ENCODE measurements around the gene ABHD6.

ABHD6 gene

DNA sequence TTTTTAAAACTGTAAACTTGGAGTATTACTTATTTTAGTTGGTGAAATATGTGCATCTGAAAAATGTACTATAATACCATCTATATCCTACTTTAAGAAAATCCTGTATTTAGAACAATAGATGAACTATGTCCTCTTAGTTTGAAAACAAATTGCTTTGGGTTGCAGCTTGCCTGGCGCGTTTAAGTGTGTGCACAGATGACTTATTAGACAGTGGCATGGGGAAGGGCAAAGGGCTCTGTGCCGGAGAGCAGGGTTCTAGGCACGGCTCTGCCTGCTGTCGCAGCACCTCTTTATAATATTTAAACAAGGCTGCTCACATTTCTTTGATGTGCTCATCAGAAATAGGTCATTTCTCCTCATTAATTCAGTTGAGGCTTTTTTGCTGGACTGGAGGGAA is 105.1 kb downstream of the ABHD6 start:
- Histone ChIP-seq H3F3A (ENCODE audit: control insufficient read depth, insufficient read depth) (peaks cover 45% of the 10 kb centered on the region), H3K4me1 (ENCODE audit: control insufficient read depth, low read length) (peaks cover 98% of the 10 kb centered on the region), H4K20me1 (ENCODE audit: control insufficient read depth, insufficient read depth, low read depth, low read length) (no peaks in the 10 kb centered on the region), H3K36me3 (ENCODE audit: control insufficient read depth, low read length) (peaks cover 89% of the 10 kb centered on the region), H3K4me2 (ENCODE audit: low read length) (peak overlapping the region; percentile 98), H3K79me2 (ENCODE audit: control insufficient read depth, low read length) (peaks cover 98% of the 10 kb centered on the region), H3K27ac (ENCODE audit: low read depth, low read length) (peak overlapping the region; percentile 99), H3K9me2 (replicated peaks; ENCODE audit: control insufficient read depth, low read length) (no peaks in the 10 kb centered on the region), H3K9me3 (ENCODE audit: control insufficient read depth, insufficient read depth, low read length) (no peaks in the 10 kb centered on the region), H3K27me3 (ENCODE audit: control insufficient read depth, low read length) (no peaks in the 10 kb centered on the region), H3K4me3 (ENCODE audit: low read length) (peak overlapping the region; percentile 57)
- no peak for TF ChIP-seq EZH2phosphoT487 (IDR thresholded peaks at IDR 0.05; ENCODE audit: borderline replicate concordance, low read length)
- TF ChIP-seq CTCF (IDR thresholded peaks at IDR 0.05; ENCODE audit: low read depth, low read length, poor library complexity, severe bottlenecking): no peak

Measured in DOHH2 (cell line).